Breast epithelium (tissue), 3 donors: Measurements from ENCODE around the gene CCNF.

ENCODE experiments used
- POLR2A ChIP-seq: fragments of 450-650 bp; IDR thresholded peaks from one replicate; pipeline ENCODE4 v1.6.1; 2016; ENCODE audit warnings: antibody characterized with exemption, mild to moderate bottlenecking, moderate library complexity
- POLR2AphosphoS5 ChIP-seq, 3 donors: sonication (generic); formaldehyde crosslinking; IDR thresholded peaks; one replicate each; pipeline ENCODE4 v1.6.1; 2017; ENCODE audit warnings: antibody characterized with exemption in 3 of 3

GRCh38 chr16:2437032-2437790 lies 8.0 kb downstream of the CCNF start:
- TF ChIP-seq POLR2AphosphoS5 (IDR thresholded peaks at IDR 0.05) (no peak), POLR2A (no peak)
